K562 (cell line): ENCODE data around the gene ZFYVE28. TPM values are rescaled to one million over a fixed set of nuclear protein-coding genes. Genes with fewer than 3 reads are reported as not detected.

Experiments used
- CHCHD3 ChIP-seq: fragments of 250-450 bp; sonication (Bioruptor Pico); IDR thresholded peaks from 2 replicates; pipeline ENCODE4 v2.1.2; 2022; ENCODE audit warnings: mild to moderate bottlenecking
- E2F5 ChIP-seq: sonication (generic); formaldehyde crosslinking; IDR thresholded peaks from 2 replicates; pipeline ENCODE4 v1.8.0; 2022; ENCODE audit warnings: mild to moderate bottlenecking, missing genetic modification reagents
- GTF2B ChIP-seq: IDR thresholded peaks from 2 replicates; pipeline ENCODE4 v1.6.1; 2011; ENCODE audit not compliant: insufficient read length; ENCODE audit errors: extremely low read depth
- KDM2B ChIP-seq: fragments of 250-450 bp; sonication (Bioruptor Pico); IDR thresholded peaks from 2 replicates; pipeline ENCODE4 v1.8.0; 2021; ENCODE audit warnings: mild to moderate bottlenecking, moderate library complexity
- KHSRP ChIP-seq: fragments of 450-650 bp; IDR thresholded peaks from 2 replicates; pipeline ENCODE4 v1.6.1; 2017
- LCOR ChIP-seq: sonication (generic); formaldehyde crosslinking; IDR thresholded peaks from 2 replicates; pipeline ENCODE4 v1.8.0; 2022; ENCODE audit warnings: mild to moderate bottlenecking, missing genetic modification reagents
- NCOA6 ChIP-seq: fragments of 450-650 bp; IDR thresholded peaks from 2 replicates; pipeline ENCODE4 v1.6.1; 2017; ENCODE audit warnings: mild to moderate bottlenecking
- NEUROD1 ChIP-seq: fragments of 150-350 bp; IDR thresholded peaks from 2 replicates; pipeline ENCODE4 v1.6.1; 2014; ENCODE audit warnings: borderline replicate concordance, low read length, low read depth; ENCODE audit not compliant: partially characterized antibody
- PTRF ChIP-seq: fragments of 450-650 bp; IDR thresholded peaks from 2 replicates; pipeline ENCODE4 v1.6.1; 2016; ENCODE audit warnings: mild to moderate bottlenecking, missing genetic modification characterization, missing compliant biosample characterization
- PTTG1 ChIP-seq: fragments of 450-650 bp; IDR thresholded peaks from 2 replicates; pipeline ENCODE4 v1.6.1; 2016; ENCODE audit warnings: low read depth, mild to moderate bottlenecking, missing genetic modification characterization, missing compliant biosample characterization
- PURB ChIP-seq: sonication (generic); formaldehyde crosslinking; IDR thresholded peaks from 2 replicates; pipeline ENCODE4 v1.9.0; 2021; ENCODE audit warnings: low read depth, mild to moderate bottlenecking, missing genetic modification reagents
- THAP12 ChIP-seq: fragments of 250-450 bp; sonication (Bioruptor Pico); IDR thresholded peaks from 2 replicates; pipeline ENCODE4 v1.9.0; 2021; ENCODE audit warnings: mild to moderate bottlenecking, inconsistent platforms
- ZHX1 ChIP-seq: fragments of 150-350 bp; conservative IDR thresholded peaks from 2 replicates; pipeline ENCODE4 v1.6.1; 2014; ENCODE audit warnings: low read length
- ZNF347 ChIP-seq: fragments of 450-650 bp; formaldehyde crosslinking; IDR thresholded peaks from 2 replicates; pipeline ENCODE4 v1.4.0; 2020; ENCODE audit warnings: low read depth, mild to moderate bottlenecking, moderate library complexity
- ZNF592 ChIP-seq: fragments of 450-650 bp; IDR thresholded peaks from 2 replicates; pipeline ENCODE4 v1.6.1; 2017; ENCODE audit warnings: antibody characterized with exemption, mild to moderate bottlenecking
- ZNF778 ChIP-seq: fragments of 450-650 bp; formaldehyde crosslinking; IDR thresholded peaks from 2 replicates; pipeline ENCODE4 v1.4.0; 2020; ENCODE audit warnings: mild to moderate bottlenecking, moderate library complexity
- polyA plus RNA-seq, 8 experiments: library from polyadenylated mRNA; depleted of rRNA in 4 of 8; stranded (reverse) in 5 of 8; unstranded in 3 of 8; fragments of >200 nt; fragmentation: Nextera tagmentation in 2 of 8; fragmentation: Illumina TruSeq in 1 of 8; extraction: Ambion mirVana in 2 of 8; extraction: Trizol in 1 of 8; gene quantifications; 2 replicates each; pipeline versions ENCODE4 v1.2.1 to v1.2.3, GENCODE V29; 2011 to 2014; ENCODE audit warnings: inconsistent platforms in 1 of 8, missing spikeins in 1 of 8
- total RNA-seq, 7 experiments: library from RNA; depleted of rRNA in 6 of 7; stranded (reverse); fragments of >200 nt in 6 of 7; fragmentation: Illumina TruSeq in 2 of 7; extraction: Trizol in 2 of 7; gene quantifications; 2 replicates each; pipeline versions ENCODE4 v1.2.1 to v1.2.3, GENCODE V29; 2011 to 2021; ENCODE audit warnings: low replicate concordance in 1 of 7

The ZFYVE28 gene
- total and polyA plus RNA-seq, 9 of the 15 experiments (the other 6 are each of a cell fraction or from before 2014, with no cell fraction given), result 1.3 to 24.8 (median 8.9) TPM

- TF ChIP-seq ZNF347 (CRISPR knock-in tag) (no peak), KDM2B (CRISPR knock-in tag) (0 out of 2 replicates have a peak, but pooled peaks have one; percentile 36), KHSRP (no peak), ZNF592 (peak; percentile 75; the same call in 1 of the 2 replicates), LCOR (peak; percentile 60; the same call in 1 of the 2 replicates), GTF2B (no peak), ZHX1 (no peak), PURB (no peak), ZNF778 (CRISPR knock-in tag) (no peak), PTRF (tag) (no peak), NCOA6 (no peak), PTTG1 (tag) (no peak), THAP12 (peak; percentile 54), CHCHD3 (no peak), E2F5 (CRISPR knock-in tag) (no peak), NEUROD1 (no peak)
Measured at GRCh38 chr4:2418650-2419571, 466 bp upstream of the ZFYVE28 start, which contains the start of gene CFAP99 (continued).
